HG03103 (cell line): ENCODE results near the gene PHACTR3.

Source experiments
- ATAC-seq: cut with Tn5 transposase; IDR thresholded peaks from one replicate; pipeline ENCODE4 v1.9.1; 2021; ENCODE audit warnings: low read depth; ENCODE audit not compliant: unreplicated experiment

PHACTR3 gene

GRCh38 chr20:59771506-59772372, 167.4 kb downstream of the PHACTR3 start:
- no peak for ATAC-seq

DNA sequence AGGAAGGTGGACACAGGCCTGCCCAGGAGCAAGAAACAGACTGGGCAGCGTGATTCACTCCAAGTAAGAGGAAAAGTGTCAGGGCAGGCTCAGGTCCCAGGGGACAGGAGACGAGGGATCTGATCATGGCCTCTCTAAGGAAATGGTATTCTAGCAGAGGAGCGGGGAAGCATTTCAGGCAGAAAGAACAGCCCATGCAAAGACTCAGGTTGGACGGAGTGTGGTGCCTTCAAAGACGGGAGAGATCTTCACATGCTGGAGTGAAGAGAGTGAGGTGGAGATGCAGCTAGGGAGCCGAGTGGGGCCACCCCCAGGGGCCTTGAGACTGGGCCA, 168.0 kb downstream of the PHACTR3 start:
- ATAC-seq = no peak

GRCh38 chr20:59772931-59773913, 168.9 kb downstream of the PHACTR3 start:
- no peak for ATAC-seq

DNA sequence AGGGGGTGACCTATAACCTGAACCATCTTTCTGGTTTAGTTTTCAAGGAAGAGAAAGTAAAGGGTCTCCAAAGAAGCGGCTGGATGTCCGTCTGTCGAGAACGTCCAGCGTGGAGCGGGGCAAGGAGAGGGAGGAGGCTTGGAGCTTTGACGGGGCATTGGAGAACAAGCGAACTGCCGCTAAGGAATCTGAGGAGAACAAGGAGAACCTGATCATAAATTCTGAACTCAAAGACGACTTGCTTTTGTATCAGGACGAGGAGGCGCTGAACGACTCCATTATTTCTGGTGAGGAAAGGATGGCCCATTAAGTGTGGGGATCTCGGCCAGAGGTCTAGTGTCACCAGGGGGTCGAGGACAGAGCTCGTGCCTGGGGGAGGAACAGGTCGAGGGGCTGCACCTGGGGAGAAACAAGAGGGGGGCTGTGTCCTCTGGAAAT, 169.9 kb downstream of the PHACTR3 start:
- no peak for ATAC-seq

DNA sequence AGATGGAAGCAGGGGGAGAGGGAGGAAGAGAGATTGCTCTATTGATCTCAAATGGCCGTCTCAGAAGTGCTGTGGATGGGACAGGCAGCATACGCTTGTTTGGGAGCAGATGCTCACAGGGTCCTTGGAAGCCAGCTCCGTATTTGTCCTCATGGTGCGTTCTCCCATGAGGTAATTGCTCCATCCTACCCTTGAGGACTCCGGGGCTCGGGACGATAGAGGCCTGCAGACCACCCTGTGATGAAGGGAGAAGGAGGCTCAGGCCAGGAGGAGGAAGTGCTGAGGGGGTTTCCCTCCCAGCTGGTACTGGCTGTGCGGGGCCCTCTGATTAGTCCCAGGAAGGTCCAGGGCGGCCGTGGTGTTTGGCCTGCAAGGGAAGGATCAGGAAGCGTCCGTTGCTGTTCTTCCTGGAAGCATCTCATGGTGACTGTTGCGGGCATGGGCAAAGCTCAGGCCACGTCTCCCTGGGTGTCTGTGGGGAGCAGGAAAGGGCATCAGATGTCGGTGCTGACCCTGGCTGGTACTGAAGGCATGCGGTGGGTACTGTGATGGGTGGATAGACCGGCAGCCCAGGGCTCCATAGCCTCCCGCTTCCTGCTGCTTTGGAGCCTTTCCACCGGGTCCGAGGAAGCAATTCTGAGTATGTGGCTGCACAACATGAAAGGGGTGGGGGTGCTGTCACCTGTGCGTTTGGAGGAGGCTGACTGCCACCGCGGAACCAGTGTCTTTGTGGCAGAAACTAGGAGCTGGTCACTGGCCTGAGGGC, 170.8 kb downstream of the PHACTR3 start:
- ATAC-seq = no peak

- no peak for ATAC-seq
Observed at GRCh38 chr20:59775687-59776055, 171.3 kb downstream of the PHACTR3 start.

DNA sequence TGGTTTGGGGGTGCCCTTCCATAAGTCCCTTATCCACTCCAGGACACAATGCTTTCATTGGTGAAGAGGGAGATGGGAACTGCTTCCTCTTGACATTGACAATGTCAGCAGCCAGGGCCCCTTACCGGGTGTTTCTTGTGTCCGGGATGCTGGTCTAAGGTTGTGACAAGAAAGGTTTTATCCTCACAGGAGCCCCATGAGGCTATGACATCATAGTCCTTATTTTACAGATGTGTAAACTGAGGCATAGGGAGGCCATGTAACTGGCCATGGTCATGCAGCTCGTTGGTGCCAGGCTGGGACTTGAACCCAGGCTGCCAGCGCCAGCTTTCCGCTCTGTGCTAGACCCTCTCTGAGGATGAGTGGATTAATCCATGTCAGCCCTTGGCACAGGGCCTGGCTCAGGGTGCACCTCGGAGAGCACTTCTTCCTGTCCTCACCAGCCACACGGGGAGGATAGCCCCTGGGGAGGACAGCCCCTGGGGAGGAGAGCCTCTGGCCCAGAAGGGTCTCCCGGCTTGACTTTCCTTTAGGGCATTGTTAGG, 171.8 kb downstream of the PHACTR3 start:
- ATAC-seq = no peak

DNA sequence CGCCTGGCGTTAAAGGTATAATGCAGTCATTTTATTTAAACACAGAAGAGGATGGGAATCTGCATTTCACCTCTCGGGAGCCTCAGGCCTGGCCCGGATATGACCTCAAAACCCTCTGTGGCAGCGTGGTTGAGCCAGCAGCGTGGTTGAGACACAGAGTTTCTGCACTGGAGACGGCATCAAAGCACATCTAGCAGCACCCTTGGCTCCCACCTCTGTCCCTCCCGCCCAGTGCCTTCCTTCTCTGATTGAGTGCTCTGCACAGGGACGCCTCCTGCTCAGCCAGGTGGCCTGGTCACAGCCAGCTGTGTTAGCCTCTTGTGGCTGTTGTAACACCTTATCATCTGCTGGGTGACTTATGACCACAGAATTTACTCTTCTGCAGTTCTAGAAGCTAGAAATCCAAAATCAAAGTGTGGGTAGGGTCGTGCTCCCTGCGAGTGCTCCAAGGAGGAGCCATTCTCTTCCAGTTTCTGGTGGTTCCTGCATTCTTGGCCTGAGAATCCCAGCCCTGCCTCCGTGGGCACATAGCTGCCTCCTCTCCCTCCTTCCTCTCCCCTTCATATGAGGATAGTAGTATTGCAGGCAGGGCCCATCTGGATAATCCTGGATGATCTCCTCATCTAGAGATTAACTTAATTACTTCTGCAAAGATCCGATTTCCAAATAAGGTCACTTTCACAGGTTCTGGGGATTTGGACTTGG, 172.4 kb downstream of the PHACTR3 start:
- ATAC-seq = no peak

DNA sequence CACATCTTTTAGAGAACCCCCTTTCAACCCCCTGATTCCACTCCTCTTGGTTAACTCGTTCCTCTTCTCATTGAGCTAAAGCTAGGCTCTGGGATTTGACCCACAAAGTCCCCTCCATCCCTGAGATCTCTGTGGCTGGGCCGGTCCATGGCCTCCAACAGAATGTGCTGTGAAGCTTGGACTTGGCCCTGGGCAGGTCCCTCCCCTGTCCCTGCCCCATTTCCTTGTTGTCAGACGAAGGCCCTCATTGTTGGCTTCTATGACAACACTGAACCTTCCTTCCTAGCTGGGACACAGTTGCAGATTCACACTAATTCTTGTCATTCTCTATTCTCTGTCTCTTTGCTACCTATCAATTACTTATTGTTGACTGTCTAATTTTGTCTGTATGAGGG, 173.0 kb downstream of the PHACTR3 start:
- no peak for ATAC-seq

DNA sequence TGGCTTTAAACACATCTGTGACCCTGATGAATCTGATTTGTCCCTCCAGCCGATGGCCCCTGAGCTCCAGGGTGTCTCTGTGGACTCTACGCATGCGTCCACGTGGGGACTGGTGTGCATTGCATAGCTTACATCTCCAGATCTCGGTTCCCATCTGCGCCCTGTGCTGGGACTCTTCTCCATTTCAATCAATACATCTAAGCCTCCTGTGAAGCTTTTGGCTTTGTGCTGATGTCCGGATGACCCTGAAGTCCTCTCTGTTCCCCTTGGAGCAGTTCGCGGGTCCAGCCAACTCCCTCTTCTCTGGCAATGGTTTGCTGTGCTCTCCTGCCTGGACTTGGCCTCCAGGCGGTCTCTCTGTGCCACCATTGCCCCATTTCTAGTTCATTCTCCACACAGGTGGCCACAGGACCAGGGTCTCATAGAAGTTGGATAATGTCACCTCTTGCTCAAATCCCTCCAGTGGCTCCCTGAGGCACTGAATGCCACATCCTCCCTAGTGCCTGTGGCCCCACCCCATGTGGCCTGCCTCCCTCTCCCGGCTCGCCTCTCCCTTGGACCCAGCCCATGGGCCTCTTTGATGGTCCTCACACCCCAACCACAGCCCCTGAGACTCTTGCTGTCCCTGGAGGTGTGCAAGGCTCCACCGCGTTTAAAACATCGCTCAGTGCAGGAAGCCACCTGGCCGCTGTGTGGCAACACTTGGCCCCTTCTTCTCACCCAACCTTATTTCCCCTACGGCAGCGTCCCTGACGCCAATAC, 173.7 kb downstream of the PHACTR3 start:
- no peak for ATAC-seq

DNA sequence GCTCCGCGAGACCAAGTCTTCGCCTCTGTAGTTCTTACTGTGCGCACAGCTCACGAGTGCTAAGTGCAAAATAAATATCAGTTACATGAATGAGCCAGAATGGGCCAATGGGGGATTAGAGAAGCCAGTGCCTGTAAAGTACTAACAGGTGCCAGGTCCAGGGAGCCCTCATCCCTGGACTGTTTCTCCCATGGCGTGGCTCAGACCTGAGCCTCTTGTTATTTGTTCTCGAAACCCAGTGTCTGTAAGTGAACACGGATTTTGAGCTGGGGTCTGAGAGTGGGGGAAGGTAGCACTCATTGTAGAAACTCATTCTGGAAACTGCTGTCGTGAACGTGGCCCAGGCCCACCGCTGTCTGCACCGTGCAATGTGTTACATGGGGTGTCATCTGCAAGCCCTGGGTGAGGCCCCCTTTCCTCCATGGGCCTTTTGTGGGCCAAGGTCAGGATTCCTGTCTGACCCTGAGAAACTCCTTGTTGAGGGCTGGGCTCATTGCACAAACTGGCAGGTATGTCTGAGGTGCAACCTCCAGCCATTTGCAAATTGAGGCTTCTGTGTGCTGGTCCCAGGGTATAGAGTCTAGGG, 174.4 kb downstream of the PHACTR3 start:
- ATAC-seq = no peak

- ATAC-seq = no peak
Observed at GRCh38 chr20:59779656-59780380, 175.5 kb downstream of the PHACTR3 start.

- no peak for ATAC-seq
Observed at GRCh38 chr20:59780494-59781185, 176.3 kb downstream of the PHACTR3 start.

DNA sequence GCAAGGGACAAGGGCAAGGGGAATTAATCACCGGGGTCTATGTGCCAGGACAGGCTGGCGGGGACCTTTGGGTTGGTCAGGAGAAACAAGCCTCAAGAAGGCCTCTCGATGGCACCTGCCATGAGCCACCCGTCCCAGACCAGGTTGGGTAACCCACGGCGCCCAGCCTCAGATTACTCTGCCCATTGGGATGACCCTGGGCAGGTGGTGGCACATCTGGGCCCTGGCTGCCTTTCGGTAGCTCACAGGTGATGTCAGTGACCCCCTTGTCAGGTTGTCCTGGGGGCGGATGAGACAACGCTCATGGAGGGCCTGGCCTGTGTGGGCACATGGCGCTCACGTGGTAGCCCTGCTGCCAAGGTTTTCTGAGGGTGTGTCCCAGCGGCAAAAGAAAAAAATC, 176.9 kb downstream of the PHACTR3 start:
- ATAC-seq = no peak

GRCh38 chr20:59782986-59783640, 178.8 kb downstream of the PHACTR3 start:
- no peak for ATAC-seq

DNA sequence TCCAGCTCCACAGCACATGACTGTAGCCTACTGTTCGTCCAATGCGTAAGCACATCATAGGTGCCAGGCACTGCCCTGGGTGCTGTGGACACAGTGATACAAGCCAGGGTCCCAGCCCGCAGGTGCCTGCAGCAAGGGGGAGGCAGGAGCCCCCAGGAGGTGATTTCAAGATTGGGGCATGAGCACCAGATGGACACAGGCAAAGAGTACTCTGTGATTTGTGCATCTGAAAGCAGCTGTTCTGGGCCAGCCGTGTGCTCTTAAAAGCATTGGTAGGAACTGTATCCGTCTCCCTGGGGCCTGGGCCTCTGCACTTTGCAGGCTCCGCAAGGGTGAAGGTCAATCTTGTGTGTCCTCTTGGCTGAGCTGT, 179.3 kb downstream of the PHACTR3 start:
- ATAC-seq = no peak

- no peak for ATAC-seq
Observed at GRCh38 chr20:59784365-59784764, 180.0 kb downstream of the PHACTR3 start.
